Measurements from ENCODE around the gene SDHAF3.
"Not testable (repeated sequence)": the region's sequence is repeated elsewhere in the genome, so short reads cannot be mapped to it uniquely, and the experiment has no call there.

The SDHAF3 gene

DNA sequence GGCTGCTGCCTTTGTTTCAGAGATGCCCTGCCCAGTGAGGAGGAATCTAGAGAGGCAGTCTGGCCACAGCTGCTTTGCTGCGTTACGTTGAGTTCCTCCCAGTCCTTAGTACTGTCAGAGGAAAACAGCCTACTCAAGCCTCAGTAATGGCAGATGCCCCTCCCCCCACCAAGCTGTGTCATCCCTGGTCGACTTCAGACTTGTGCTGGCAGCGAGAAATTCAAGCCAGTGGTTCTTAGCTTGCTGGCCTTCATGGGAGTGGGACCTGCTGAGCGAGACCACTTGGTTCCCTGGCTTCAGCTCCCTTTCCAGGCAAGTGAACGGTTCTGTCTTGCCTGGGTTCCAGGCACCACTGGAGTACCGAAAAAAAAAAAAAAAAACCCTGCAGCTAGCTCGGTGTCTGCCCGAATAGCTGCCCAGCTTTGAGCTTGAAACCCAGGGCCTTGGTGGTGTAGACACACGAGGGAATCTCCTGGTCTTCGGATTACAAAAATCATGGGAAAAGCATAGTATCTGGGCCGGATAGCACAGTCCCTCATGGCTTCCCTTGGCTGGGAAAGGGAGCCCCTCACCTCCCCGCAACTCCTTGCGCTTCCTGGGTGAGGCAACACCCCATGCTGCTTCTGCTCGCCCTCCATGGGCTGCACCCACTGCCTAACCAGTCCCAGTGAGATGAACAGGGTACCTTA, 9.1 kb downstream of the SDHAF3 start:
- no peak for DNase-seq (ENCODE audit: low spot score)

DNA sequence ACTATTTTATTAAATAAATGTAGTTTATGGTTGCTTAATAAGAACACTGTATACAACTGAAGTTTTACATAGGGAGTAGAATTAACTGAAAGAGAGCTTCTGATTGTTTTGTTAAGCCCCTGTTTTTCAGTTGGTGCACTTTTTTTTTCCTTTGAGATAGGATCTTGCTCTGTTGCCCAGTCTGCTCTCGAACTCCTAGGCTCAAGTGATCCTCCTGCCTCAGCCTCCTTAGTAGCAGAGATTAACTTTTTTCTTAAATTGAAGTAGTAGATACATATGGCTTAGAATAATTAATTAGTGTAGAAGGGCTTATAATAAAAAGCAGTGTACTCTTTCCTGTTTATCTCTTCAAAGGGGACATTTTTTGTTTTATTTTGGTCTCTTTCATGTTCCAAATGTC, 11.2 kb downstream of the SDHAF3 start:
- DNase-seq (ENCODE audit: low spot score): no peak

GRCh38 chr7:97130417-97131139, 13.1 kb downstream of the SDHAF3 start:
- DNase-seq (ENCODE audit: low spot score): no peak

DNA sequence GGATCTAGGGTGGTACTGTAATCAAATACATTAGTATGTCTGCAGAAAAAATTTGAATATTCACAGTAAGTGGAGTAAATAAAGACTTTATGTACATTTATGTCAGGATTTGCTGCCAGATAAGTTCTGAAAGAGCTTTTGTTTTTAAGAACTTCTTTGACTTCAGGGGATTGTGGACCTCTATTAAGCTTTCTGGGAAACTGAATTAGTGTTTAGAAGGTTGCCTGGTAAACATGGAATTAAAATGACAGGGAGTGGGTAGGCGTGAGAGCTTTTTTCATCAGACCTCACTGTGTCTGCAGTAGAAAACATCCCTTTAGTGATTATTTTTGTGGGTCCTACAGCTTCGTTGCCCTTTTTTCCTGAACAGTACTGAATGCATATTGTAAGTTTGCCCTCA, 15.7 kb downstream of the SDHAF3 start:
- DNase-seq (ENCODE audit: low spot score): no peak

DNA sequence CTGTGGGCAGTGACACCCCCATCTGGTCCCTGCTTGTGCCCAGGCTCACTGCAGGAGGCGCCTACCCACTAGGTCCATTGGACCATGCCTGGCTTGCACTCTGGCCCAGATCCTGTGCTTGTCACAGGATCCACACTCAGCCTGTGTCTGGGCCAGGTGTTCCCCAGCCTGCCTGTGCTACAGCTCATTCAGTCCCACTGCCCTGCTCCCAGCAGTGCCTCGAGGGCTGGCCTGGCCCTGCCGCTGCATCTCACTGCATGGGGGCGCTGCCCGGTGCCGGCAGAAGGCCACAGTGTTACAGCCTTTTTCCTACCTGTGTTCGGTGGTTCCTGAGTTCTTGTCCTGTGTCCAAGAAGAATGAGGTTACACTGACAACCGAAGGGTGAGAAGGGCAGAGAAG, 21.3 kb downstream of the SDHAF3 start:
- no peak for DNase-seq (ENCODE audit: low spot score)

- no peak for DNase-seq (ENCODE audit: low spot score)
Measured at GRCh38 chr7:97145068-97145467, 27.6 kb downstream of the SDHAF3 start.

DNA sequence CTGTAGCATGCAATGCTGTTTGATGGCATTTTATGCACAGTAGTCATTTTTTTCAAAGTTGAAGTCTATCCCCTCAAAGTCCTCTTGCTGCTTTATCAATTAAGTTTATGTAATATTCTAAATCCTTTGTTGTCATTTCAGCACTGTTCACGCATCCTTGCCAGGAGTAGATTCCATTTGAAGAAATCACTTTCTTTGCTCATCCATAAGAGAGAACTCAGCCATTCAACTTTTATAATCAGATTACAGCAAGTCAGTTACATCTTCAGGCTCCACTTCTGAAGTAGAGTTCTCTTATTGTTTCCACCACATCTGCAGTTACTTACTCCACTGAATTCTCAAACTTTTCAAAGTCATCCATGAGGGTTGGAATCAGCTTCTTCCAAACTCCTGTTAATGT, 32.3 kb downstream of the SDHAF3 start:
- no peak for DNase-seq (ENCODE audit: low spot score)

DNA sequence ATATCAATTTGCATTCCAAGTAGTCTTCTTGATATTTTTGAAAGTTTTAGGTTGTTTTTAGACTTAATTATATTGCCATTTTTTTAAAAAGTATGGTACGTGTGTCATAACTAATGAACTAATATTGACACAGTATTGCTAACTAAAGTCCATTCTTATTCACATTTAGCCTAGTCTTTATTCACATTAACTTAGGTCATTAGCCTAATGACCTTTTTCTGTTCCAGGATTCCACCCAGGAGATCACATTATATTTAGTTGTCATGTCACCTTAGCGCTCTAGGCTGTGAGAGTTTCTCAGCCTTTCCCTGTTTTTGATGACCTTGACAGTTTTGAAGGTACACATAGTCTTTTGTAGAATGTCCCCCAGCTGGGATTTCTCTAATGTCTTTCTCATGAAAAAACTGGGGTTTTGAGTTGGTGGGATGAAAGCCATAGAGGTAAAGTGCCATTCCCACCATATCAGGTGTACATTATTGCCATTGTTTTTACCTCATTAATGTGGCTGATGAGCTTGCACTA, 38.5 kb downstream of the SDHAF3 start:
- no peak for DNase-seq (ENCODE audit: low spot score)

DNA sequence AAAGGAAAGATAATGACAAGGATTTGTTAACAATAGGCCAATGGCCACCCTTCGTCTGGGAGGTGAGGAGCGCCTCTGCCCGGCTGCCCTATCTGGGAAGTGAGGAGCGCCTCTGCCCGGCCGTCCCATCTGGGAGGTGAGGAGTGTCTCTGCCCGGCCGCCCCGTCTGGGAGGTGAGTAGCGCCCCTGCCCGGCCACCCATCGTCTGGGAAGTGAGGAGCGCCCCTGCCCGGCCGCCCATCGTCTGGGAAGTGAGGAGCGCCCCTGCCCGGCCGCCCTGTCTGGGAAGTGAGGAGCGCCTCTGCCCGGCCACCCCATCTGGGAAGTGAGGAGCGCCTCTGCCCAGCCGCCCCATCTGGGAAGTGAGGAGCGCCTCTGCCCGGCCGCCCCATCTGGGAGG, 42.5 kb downstream of the SDHAF3 start:
- not testable (repeated sequence) for DNase-seq (ENCODE audit: low spot score)

DNA sequence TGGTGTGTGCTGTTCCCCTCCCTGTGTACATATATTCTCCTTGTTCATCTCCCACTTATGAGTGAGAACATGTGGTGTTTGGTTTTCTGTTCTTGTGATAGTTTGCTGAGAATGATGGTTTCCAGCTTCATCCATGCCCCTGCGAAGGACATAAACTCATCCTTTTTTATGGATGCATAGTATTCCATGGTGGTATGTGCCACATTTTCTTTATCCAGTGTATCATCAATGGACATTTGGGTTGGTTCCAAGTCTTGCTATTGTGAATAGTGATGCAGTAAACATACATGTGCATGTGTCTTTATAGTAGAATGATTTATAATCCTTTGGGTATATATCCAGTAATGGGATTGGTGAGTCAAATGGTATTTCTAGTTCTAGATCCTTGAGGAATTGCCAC, 44.1 kb downstream of the SDHAF3 start:
- DNase-seq (ENCODE audit: low spot score): not testable (repeated sequence)

GRCh38 chr7:97166308-97166707, 48.8 kb downstream of the SDHAF3 start:
- DNase-seq (ENCODE audit: low spot score): no peak

DNA sequence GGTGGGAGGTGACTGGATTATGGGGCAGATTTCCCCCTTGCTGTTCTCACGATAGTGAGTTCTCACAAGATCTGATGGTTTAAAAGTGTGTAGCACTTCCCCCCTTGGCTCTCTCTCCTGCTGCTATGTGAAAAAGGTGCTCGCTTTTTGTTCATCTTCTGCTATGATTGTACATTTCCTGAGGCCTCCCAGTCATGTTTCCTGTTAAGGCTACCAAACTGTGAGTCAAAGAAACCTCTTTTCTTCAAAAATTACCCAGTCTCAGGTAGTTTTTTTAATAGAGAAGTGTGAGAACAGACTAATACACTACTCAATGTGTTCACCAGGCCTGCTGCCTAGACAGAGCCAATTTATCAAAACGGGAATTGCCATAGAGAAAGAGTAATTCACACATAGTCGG, 49.7 kb downstream of the SDHAF3 start:
- no peak for DNase-seq (ENCODE audit: low spot score)

DNA sequence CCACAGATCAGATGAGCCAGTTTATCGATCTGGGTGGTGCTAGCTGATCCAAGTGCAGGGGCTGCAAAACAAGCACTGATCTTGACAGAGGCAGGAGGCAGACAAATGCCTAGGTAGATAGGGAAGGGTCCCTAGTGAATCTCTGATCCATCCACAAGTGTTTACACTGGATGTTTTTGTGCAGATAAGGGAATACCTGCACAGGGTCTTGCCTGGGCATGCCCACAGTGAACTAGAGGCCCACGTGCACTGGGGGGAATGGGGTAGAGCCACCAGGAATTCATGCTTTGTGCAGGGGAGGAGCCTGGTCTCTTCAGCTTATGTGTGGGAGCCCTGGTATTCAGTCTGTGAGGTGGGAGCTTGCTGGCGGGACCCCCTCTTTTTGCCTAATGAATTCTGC, 50.3 kb downstream of the SDHAF3 start:
- no peak for DNase-seq (ENCODE audit: low spot score)

- DNase-seq (ENCODE audit: low spot score): no peak
Measured at GRCh38 chr7:97174303-97174702, 56.8 kb downstream of the SDHAF3 start.

- DNase-seq (ENCODE audit: low spot score): no peak
Measured at GRCh38 chr7:97179454-97180104, 62.1 kb downstream of the SDHAF3 start.

DNA sequence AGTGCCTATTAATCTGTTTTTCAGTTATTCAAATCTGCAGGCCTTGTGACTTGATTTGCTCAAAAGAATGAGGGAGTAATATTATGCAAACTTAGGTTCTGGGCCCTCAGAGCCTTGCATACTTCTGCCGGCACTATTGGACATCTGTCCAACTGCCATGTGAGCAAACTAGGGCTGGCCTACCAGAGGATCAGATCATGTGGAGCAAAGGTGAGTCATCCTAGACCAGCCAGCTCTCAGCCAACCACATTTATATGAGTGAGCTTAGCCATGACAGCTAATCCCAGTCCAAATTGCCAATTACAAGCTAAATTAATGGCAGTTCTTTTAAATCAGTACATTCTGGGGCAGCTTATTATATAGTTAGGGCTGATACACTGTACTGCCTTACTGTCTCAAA, 69.6 kb downstream of the SDHAF3 start:
- no peak for DNase-seq (ENCODE audit: low spot score)

- DNase-seq (ENCODE audit: low spot score): not testable (repeated sequence)
Measured at GRCh38 chr7:97196174-97196573, 78.7 kb downstream of the SDHAF3 start.

DNA sequence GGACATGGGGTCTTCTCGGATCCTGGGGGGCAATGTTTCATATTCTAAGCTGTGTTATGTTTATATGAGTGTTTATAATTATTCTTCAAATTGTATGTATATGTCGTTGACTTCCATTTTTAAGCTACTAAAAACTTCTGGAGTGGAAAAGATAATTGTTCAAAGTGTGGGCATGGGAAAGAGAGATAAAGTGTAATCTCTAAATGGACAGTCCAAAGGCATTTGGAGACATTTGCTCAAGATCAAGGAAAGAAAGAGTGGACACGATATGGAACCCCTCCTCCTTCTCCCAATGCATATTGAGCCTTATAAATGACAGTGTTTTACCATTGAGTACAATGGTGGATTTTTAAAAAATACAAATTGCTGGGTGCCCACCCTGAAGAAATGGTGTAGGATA, 81.1 kb downstream of the SDHAF3 start:
- DNase-seq (ENCODE audit: low spot score): no peak

DNA sequence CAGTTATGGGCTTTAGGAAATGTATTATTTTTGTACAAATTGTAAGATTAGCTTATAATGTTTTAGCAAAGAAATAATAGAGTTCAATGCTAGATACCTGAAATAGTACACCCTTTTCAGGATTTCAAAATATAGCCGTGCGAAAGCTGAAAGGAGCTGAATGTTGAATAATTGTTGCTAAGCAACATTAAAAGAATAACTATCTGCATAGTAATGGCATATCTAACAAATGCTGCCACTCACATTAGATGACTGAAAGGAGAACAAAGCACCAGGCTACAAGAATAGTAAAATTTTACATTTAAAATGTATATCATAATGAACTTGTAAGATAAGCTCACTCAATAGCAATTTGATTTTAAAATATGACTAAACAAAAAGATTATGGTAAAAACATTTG, 82.5 kb downstream of the SDHAF3 start:
- no peak for DNase-seq (ENCODE audit: low spot score)

DNA sequence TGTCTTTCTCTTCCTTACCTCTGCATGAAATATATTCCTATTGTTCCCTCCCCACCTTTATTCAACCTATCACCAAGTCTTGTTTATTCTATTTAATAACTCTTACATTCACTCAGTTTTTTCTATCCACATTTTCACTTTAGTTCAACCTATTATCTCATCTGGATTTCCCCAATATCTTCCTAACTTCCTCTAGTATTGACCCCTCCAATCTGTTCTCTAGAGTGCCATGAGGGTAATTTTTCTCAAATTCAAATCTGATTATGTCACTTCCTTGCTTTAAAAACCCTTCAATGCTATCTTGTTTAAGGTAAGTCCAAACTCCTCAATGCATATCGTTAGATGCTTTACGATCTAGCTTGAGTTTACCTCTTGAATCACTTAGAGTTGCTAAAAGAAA, 86.5 kb downstream of the SDHAF3 start:
- DNase-seq (ENCODE audit: low spot score): no peak

GRCh38 chr7:97204821-97205220, 87.3 kb downstream of the SDHAF3 start:
- no peak for DNase-seq (ENCODE audit: low spot score)

DNA sequence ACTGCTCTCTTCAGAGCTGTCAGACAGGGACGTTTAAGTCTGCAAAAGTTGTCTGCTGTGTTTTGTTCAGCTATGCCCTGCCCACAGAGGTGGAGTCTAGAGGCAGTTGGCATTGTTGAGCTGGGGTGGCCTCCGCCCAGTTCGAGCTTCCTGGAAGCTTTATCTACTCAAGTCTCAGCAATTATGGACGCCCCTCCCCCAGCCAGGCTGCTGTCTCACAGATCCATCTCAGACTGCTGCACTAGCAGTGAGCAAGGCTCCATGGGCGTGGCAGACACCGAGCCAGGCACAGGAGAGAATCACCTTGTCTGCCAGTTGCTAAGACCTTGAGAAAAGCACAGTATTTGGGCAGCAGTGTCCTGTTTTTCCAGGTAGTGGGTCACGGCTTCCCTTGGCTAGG, 98.1 kb downstream of the SDHAF3 start:
- no peak for DNase-seq (ENCODE audit: low spot score)

DNA sequence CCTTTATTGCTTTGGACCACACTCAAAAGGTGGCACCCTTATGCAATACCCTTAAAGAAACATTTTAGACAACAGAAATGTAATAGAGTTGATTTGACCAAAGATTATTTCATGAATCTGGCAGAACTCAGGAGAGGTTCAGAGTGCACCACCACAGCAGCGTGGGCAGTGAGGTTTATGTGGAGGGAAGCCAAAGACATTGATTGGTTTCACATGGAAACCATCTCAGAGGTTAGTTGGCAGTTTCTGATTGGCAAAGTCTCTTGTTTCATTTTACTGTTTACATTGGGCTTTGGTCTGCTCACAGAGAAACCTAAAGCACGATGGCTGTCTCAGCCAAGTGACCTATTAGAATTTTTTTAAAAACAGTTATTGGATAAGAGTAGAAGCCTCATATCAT, 101.3 kb downstream of the SDHAF3 start:
- DNase-seq (ENCODE audit: low spot score): no peak

All from left forelimb (tissue), 1 donor.